HG02970 (cell line): ENCODE results near the gene PTK7.
"Not testable (repeated sequence)": the region's sequence is repeated elsewhere in the genome, so short reads cannot be mapped to it uniquely, and the experiment has no call there.

Source experiments
- ATAC-seq: cut with Tn5 transposase; IDR thresholded peaks from one replicate; pipeline ENCODE4 v1.9.1; 2021; ENCODE audit warnings: mild to moderate bottlenecking, moderate library complexity, moderate number of reproducible peaks; ENCODE audit not compliant: unreplicated experiment, low FRiP score

Gene PTK7

DNA sequence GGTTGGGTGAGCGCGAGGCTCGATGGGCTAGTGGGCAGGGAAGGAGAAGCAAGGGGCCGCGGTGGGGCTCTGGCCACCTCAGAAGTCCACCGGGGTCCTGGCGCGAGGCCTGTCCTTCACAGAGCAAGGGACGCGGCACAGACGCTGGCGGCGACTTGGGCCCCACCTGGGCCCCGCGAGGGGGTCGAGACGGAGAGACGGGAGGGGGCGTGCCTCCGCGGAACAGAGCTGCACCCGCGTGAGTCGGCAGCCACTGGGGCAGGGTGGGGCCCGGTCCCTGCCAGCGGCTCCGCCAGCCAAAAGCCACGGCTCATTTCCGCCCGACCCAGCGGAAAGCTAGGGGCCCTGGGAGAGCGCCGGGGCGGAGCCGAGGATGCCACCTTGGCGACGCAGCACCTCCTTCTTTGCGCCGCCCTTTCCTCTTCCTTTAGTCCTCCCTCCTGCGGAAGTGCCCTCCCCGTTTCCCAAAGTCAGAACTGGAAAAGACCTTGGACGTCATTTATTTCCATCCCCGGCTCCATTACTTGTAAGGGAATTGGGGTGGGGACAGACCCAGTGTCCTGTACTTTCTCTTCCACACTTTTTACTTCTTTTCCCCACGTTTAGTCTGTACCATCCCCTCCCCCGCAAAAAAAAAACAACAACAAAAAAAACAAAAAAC is 22.4 kb upstream of the PTK7 start, which contains the start of gene CUL7:
CUL7 (minus strand) TSS at position 307 of the 661 bp plus-strand sequence. CDS start 1,063 bp downstream, outside the sequence.
- ATAC-seq, result no peak

DNA sequence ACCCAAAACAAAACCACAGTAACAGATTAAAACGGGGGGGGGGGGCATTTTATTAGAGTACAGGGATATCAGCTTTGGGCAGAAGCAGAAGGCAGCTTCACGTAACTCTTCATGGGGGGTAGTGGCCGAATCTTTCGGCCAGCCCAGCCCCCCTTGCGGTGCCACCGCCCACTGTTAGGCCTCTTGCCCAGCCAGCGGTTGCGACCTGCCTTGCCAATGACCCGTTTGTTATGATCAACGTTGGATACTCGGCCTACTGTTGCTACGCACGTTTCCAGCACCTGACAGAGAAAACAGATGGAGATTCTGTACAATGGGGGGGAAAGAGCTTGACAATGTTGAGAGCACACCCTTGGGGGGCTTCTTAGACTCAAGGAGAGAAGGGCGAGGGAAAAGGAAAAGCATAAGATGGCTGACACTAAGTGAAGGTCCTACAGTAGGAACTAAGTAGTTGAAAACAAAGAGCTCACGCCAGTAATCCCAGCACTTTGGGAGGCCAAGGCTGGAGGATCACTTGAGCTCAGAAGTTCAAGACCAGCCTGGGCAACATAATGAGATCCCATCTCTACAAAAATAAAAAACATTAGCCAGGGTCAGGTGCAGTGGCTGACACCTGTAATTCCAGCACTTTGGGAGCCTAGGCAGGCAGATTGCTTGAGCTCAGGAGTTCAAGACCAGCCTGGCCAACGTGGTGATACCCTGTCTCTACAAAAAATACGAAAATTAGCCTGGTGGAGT is 21.7 kb upstream of the PTK7 start:
- ATAC-seq, result no peak

DNA sequence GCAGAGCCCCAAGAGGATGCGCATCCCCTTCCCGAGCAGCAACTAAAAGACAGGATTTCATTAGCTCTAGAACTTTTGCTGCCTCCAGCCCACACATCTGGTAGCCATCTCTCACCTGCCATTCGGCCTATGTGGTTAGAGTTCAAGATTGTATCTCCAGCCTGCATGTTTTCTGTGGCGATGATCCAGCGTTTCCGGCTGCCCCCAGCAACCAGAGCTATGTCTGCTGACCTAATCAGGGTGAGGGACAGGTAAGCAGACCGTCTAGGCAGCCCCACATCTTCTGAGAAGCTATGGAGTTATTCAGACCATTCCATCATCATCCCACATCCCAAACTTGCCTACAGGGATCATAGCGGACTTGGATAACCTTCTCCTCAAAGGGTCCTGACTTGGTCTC is 20.1 kb upstream of the PTK7 start:
- ATAC-seq, result no peak

DNA sequence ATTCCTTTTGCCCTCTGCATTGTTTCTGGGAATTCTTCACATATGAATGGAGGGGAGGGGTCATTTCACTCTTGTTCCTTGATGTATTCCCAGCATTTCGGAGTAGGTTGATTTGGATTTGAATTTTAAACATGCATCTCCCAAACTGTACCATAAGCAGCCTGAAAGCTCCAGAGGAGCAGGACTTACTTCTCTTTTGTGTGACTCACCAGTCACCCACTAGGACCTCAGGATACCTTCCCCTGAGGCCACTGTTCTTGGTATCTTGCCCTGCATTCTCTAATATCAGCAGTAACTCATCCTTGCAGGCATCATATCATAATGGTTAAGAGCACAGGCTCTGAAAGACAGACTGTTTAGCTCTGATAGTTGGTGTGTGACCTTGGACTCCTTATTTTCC is 17.6 kb upstream of the PTK7 start:
- no peak for ATAC-seq

DNA sequence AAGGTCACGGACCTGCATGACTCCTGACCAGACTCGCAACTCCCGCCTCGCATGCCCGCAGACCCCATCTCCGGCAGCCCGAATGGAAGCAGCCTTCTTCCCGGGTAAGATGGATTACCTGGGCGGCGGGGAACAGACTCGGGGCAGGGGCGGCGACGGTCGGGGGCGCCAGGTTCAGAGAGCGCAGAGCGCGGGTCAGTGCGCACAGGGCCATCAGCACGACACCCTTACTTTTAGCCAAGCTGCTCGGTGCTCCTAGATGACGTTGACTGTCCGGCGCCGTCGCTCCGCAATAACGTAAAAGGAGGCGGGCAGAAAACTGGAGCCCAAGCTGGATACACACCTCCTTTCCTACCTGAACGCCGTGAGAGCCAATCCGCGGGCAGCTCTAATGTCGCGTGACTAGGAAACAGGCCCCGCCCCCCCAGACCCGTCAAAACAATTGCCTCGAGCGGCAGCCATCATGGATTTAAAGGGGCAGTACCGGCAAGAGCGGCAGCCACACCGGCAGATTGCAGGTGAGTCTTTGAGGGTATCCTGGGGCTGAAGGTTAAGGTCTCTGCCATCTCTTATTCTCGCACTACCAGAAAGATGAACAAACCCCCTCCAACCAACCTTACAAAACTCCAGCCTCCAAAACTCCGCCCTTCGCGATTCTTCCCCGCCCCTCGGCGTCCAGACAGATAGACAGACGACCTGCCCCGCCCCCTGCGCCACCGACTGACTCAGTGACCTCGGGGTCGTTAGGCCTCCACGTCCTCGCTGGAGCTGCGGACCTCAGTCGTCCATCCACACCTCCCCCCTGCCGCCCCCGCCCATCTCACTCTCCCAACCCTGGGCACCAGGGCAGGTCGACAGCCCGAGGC is 16.7 kb upstream of the PTK7 start, which contains the start of the genes KLC4 and MRPL2:
KLC4 (plus strand) TSS at position 464 of the 866 bp plus-strand sequence. CDS start 1,705 bp downstream, outside the sequence.
MRPL2 (minus strand) TSS at position 267 of the 866 bp plus-strand sequence; CDS start at position 214, 53 bp downstream.
- peak; percentile 91 for ATAC-seq

DNA sequence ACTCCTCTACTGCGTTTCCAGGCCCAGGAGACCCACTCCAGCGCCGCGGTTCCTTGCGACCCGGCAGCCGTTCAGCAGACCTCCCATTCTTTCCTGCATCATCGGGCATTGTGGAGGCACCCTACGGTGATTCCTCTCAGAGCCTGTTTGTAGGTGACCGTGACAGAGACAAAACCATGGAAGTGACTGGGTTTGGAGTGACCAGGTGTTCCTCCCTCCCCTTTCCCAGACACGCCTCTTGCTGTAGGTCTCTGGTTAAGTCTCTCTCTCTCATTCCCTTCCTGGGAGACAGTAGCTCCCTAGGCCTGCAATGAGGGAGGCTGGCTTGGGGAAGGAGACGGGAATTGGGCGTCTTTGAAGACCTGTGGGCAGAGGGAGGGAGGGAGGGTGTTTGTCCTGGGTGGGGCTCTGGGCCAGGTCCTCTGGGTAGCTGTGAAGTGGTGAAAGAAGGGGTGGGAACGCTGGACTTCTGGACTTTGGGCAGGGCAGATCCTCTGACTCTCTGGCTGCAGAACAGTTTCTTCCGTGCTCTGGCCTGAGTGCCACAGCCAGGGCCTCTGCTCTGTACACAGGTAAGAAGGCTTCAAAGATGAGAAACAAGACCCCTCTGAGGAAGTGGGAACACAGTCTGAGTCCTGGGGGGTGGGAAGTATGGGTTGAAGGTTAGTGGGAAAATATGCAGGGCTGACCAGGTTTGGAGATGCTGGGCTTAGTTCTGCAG is 15.9 kb upstream of the PTK7 start:
- no peak for ATAC-seq

DNA sequence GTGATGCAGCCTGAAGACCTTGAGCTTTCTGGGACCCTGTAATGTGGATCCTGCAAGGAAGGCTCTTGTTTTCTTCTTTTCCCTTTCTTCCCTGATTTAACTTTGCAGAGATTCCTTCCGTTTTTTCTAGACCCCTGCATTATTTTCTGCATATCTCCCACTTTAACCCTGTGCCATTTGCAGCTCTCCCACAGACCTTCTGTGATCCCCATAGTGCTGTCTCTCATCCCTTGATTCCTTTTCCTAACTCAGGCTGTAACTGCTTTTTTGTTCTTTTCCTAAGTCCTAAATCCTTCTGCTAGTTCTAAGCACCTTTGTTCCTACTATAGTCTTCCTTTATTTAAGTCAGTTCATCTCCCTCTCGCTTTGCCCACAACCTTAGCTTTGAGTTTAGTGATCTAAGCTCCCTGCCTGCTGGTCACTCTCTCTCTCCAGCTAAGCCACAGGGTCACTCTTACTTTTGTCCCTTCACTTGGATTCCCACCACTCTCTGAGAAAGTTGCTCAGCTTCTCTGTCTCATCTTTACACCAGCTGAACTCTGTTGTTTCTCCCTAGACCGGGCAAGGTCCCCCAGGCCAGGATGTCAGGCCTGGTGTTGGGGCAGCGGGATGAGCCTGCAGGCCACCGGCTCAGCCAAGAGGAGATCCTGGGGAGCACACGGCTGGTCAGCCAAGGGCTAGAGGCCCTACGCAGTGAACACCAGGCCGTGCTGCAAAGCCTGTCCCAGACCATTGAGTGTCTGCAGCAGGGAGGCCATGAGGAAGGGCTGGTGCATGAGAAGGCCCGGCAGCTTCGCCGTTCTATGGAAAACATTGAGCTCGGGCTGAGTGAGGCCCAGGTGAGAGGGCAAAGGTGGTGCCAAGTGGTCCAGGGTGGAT is 15.1 kb upstream of the PTK7 start:
- ATAC-seq, result no peak

DNA sequence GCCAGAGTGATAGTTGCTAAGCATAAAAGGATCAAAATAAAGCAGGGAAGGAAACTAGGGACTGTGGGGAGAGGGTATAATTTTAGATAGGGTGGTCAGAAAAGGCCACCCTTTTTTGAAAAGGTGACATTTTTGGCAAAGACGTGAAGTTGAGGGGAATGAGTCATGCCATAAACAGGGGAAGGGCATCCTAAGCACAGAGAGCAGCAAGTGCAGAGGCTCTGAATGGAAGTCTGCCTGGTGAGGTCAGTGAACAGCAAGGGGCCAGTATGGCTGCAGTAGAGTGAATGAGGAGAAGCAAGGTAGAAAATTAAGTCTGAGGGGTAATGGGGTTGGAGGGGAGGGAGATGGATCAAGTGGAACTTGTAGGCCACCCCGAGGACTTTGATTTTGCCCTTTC is 14.3 kb upstream of the PTK7 start:
- ATAC-seq, result no peak

DNA sequence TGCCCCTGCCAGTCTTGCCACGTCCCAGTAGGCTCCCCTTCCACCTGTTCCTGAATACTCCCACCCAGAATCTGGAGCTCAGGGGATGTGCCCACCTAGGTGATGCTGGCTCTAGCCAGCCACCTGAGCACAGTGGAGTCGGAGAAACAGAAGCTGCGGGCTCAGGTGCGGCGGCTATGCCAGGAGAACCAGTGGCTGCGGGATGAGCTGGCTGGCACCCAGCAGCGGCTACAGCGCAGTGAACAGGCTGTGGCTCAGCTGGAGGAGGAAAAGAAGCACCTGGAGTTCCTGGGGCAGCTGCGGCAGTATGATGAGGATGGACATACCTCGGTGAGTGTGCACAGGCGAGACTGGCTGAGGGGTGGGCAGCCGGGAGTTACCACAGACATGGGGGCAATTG is 13.3 kb upstream of the PTK7 start:
- ATAC-seq, result no peak

DNA sequence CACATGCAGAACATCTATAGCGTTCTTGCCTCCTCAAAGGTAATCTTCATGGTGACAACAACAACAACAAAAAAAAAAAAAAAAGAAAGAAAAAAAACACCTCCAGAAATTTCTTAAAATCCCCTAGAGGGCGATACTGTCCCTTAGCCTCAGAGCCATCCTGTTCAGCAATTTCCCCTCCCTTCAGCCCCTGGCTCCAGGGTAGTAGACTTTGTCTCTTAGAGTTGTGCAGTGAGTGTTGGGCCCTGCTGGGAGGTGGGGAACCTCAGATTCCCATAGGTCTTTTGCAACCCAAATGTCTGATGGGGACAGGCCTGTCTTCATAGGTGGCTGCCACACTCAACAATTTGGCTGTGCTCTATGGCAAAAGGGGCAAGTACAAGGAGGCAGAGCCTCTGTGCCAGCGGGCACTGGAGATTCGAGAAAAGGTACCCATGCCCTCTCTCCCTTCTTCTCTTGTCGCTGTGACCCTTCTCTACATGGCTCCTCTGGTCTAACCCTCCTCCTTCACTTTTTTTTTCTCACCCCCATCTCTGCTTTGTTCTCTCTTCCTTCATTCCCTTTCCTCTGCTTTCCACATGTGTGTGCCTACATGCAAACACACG is 6.0 kb upstream of the PTK7 start:
- ATAC-seq, result no peak

DNA sequence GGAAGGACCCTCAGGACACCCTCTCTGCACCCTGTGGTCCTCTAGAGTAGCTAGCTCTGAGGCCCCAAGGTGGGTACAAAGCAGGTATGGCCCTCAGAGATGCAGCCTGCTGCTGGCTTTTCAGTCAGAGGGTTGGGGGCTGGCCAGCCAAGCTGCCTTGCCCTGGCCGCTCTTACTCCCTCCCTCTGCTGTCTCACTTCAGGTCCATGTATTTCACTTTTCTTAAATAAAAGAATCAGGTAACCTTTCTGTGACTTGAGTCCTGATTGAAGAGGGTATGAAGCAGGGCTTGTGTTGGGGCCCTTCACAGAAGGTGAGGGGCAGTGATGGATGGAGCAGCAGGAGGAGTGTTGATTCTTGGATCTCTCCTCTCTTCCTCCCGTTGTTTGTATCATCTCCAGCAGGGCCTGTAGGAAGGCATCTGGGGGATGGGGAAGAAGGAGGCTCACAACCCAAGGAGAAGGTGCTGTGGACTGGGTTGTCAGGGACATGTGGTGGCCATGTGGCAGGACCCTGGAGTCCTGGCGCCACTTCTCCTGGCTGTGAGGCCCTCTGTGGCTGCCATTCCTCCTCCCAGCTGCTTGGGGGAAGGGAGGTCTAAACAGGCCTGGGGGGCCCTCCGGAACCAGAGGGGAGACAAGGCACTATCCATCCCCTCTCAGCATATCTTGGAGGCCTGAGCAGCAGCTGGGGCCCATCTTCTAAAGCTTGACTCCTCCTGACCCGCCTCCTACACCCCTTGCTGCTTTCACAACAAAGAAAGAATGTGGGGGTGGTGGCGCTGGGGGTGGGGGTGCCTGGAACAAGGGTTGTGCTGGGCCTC is 1.1 kb upstream of the PTK7 start:
- ATAC-seq, result no peak

DNA sequence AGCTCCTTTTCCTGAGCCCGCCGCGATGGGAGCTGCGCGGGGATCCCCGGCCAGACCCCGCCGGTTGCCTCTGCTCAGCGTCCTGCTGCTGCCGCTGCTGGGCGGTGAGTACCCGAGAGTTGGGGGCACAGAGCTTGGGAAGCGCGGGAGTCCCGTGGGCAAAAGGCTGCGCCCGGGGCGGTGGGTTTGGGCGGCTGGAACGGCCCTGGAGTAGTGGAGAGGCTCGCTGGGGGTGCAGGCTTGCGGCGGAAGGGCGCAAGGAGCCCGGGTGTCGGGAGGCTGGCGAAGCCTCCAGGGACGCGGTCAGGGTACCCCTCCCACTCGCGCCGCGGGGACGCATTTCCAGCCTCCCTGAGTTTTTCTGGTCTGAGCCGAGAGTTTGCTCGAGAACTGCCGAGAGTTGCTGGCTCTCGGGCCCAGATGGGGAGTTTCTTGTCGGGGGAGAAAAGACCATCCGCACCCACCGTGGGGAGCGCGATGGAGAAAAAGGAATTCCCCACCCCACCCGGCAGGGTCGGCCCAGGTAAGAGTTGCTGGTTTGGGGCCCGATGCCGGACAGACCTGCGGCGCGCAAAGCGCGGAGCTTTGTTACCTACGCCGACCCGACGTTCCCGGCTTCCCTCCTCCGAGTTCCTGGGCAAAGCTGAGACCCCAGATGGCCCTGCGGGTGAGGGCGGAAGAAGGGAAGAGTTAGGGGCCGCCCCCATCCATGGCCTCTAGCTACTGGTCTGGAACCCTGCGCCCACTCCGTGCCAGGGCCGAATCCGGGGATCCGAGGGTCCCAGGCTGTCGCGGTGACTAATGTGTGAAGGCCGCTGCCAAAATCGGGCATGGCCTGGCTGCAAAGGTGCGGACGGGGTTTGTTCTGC is 584 bp downstream of the PTK7 start:
- no peak for ATAC-seq

DNA sequence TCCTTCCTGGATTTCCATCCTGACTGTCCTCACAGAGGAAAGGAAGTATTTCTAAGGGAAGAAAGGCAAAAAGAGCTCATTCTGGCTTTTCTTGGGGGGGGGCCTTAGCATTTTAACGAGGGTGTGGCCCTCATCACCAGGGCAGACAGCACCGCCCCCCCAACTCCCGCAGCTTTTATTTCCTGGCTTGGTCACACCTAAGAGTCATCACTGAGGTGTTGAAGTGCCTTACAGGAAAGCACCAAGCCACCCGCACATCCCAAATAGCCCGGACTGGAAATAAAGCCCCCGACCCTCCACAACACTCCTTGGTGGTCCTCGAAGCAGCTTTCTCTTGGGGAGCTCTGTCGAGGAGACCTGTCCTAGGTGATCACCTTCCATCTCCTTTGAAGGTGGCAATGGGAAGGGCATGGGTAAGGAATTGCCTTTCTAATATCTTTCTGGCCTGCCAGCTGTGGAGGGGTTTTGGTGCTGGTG is 1.3 kb downstream of the PTK7 start:
- no peak for ATAC-seq

DNA sequence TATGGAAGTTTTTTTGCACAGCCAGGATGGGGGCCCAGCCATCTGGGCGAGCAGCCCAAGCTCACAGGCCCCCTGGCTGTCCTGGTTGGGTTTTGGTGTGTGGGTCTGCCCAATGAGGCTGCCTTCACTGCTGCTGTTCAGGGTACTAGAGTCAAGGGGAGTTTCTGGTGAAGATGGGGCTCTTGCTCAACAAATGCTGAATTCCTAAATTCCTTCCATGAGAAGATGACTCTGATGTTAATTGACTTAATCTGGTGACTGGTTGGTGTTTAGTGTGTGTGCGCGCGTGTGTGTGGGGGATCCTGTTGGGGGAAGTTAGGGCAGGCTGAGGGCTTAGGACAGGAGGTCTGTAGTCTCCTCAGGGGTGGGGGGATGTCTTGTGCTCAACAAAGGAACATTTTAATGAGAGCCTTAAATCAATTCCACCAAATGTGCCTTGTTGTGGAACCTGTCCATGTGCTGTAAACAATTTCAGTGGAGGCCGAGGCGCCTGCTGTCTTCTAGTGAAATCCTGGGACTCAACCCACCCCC is 1.9 kb downstream of the PTK7 start:
- ATAC-seq, result no peak

DNA sequence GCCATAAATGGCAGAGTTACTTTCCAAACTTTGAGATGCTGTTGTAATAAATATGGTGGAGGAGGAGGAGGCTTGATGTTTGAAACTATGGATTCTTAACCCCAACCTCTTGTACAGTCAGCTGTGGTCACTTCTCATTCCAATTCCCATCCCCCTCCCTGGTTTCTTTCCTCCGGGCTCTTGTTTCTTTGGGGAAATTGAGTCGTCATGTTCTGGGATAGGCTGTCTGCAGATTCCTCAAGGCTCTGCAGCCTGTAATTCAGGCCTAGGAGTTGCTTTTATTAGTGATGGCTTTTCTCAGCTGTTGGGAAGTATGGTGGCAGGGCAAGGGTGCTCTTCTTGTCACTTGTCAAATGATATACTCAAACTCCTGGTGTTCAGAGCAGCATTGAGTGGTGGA is 2.6 kb downstream of the PTK7 start:
- ATAC-seq, result no peak

DNA sequence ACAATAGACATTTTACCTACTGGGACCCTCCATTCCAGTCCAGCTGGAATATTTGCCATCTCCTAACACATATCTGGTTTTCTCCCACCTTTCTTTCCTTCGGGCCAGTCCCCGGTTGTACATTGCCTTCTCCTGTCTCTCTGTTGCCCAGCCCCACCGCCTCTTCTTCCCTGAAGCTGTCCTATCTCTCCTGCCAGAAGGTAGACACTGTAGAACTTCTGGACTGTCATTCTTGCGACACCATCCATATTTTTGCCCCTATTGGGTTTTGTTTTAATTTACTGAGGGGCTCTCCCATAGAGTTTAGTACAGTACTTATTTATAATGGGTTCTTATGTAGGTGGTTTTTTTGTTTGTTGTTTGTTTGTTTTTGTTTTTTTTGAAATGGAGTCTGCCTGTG is 4.9 kb downstream of the PTK7 start:
- ATAC-seq, result no peak

DNA sequence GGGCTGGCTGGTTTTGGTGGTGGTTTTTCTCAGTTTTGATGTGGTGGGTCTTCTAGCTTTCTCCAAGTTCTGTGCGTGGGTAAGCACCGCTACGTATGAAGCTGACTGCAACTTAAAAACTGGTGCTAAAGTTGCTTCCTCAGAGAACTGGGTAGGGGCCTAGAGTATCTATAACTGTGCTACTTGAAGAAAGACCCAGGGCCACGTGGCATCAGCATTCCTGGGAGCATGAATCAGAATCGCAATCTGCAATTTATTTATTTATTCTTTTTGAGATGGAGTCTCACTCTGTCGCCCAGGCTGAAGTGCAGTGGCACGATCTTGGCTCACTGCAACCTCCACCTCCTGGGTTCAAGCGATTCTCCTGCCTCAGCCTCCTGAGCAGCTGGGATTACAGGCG is 5.8 kb downstream of the PTK7 start:
- ATAC-seq, result not testable (repeated sequence)
